Mesendoderm (in vitro differentiated cells): Measurements from ENCODE around the gene TTC17.
"Not testable (repeated sequence)": the region's sequence is repeated elsewhere in the genome, so short reads cannot be mapped to it uniquely, and the experiment has no call there.

Source experiments
- DNase-seq: peaks from one replicate; pipeline ENCODE4 v3.0.0; 2013
- H2AK5ac ChIP-seq: 2 replicates; pipeline ENCODE4 v1.6.1; 2013; ENCODE audit warnings: low read length, inconsistent platforms
- H2BK120ac ChIP-seq: 2 replicates; pipeline ENCODE4 v1.6.1; 2013; ENCODE audit warnings: low read depth, mild to moderate bottlenecking, low read length, moderate library complexity, mixed read lengths
- H2BK15ac ChIP-seq: replicated peaks from 2 replicates; pipeline ENCODE4 v1.6.1; 2013; ENCODE audit warnings: low read depth, mild to moderate bottlenecking, moderate library complexity
- H2BK5ac ChIP-seq: 2 replicates; pipeline ENCODE4 v1.6.1; 2013; ENCODE audit warnings: low read length, inconsistent platforms
- H3K18ac ChIP-seq: 2 replicates; pipeline ENCODE4 v1.6.1; 2013; ENCODE audit warnings: mild to moderate bottlenecking, low read length, mixed read lengths
- H3K23ac ChIP-seq: one replicate; pipeline ENCODE4 v1.6.1; 2013; ENCODE audit warnings: low read length
- H3K27ac ChIP-seq: 2 replicates; pipeline ENCODE4 v1.5.1; 2013; ENCODE audit warnings: low read depth, mild to moderate bottlenecking, inconsistent platforms, low read length, moderate library complexity
- H3K27me3 ChIP-seq: 2 replicates; pipeline ENCODE4 v1.6.1; 2013; ENCODE audit warnings: low read length, control low read depth, mild to moderate bottlenecking, inconsistent platforms; ENCODE audit not compliant: insufficient read depth, poor library complexity
- H3K36me3 ChIP-seq: 2 replicates; pipeline ENCODE4 v1.6.1; 2013; ENCODE audit warnings: low read length, inconsistent platforms; ENCODE audit not compliant: control insufficient read depth, insufficient read depth
- H3K4ac ChIP-seq: one replicate; pipeline ENCODE4 v1.6.1; 2013; ENCODE audit warnings: low read depth, mild to moderate bottlenecking, low read length, moderate library complexity
- H3K4me1 ChIP-seq: 2 replicates; pipeline ENCODE4 v1.6.1; 2013; ENCODE audit warnings: low read depth, low read length, inconsistent platforms; ENCODE audit not compliant: control insufficient read depth
- H3K4me2 ChIP-seq: 2 replicates; pipeline ENCODE4 v1.6.1; 2013; ENCODE audit warnings: low read length
- H3K4me3 ChIP-seq: 2 replicates; pipeline ENCODE4 v1.5.1; 2013; ENCODE audit warnings: mild to moderate bottlenecking, low read length
- H3K56ac ChIP-seq: one replicate; pipeline ENCODE4 v1.6.1; 2013; ENCODE audit warnings: low read length
- H3K79me1 ChIP-seq: 2 replicates; pipeline ENCODE4 v1.6.1; 2013; ENCODE audit warnings: low read length, inconsistent platforms
- H3K79me2 ChIP-seq: 2 replicates; pipeline ENCODE4 v1.6.1; 2013; ENCODE audit warnings: mild to moderate bottlenecking, low read length; ENCODE audit not compliant: control insufficient read depth, insufficient read depth
- H3K9ac ChIP-seq: 2 replicates; pipeline ENCODE4 v1.6.1; 2013; ENCODE audit warnings: low read length, inconsistent platforms
- H4K5ac ChIP-seq: one replicate; pipeline ENCODE4 v1.6.1; 2013; ENCODE audit warnings: low read length
- H4K8ac ChIP-seq: one replicate; pipeline ENCODE4 v1.6.1; 2013; ENCODE audit warnings: low read depth, mild to moderate bottlenecking, control low read depth, low read length, moderate library complexity
- WGBS: extraction: QIAGEN DNeasy Blood & Tissue Kit; methylation state at CpG from one replicate; pipeline ENCODE4 v1.1.7; 2013; ENCODE audit warnings: low lambda C conversion rate, missing lambda C conversion rate; ENCODE audit not compliant: insufficient coverage; ENCODE audit errors: extremely low coverage; 5-methylcytosine and 5-hydroxymethylcytosine counted together

Gene TTC17

DNA sequence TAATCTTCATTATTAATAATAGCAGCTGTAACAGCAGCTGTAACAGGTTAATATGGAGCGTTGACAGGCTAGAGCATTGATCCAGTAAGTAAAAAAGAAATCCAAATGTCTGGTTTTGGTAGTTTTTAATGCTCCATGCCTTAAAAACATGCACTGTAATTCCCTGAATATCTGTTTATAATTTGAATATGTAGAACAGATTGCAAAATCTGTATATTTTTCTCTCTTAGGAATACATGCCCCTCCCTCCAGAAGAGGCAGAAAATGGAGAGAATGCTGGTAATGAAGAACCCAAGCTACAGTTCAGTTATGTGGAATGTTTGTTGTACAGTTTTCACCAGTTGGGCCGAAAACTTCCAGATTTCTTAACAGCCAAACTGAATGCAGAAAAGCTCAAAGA, 30.2 kb upstream of the TTC17 start:
- Histone ChIP-seq H3K4ac (no peak overlapping the region), H3K36me3 (peaks cover 9% of the 10 kb centered on the region), H4K8ac (no peak overlapping the region), H3K27me3 (no peaks in the 10 kb centered on the region), H4K5ac (no peak overlapping the region), H3K4me1 (no peaks in the 10 kb centered on the region), H2BK5ac (no peak overlapping the region), H3K79me2 (no peaks in the 10 kb centered on the region), H3K56ac (no peak overlapping the region), H3K18ac (no peak overlapping the region), H3K4me3 (no peak overlapping the region), H3K23ac (no peak overlapping the region), H3K4me2 (no peak overlapping the region), H3K79me1 (no peaks in the 10 kb centered on the region), H3K9ac (no peak overlapping the region), H3K27ac (no peak overlapping the region), H2BK120ac (no peak overlapping the region), H2BK15ac (no peak overlapping the region), H2AK5ac (no peak overlapping the region)
- DNase-seq: no peak
- no CpG with 5 or more reads among the region's 2 CpGs for WGBS

- H3K9ac ChIP-seq: no peak overlapping the region
- peaks cover 4% of the 10 kb centered on the region for H3K36me3 ChIP-seq
- no peak overlapping the region for H3K4me3 ChIP-seq
- no peak overlapping the region for H4K5ac ChIP-seq
- no peak overlapping the region for H3K18ac ChIP-seq
- no peak overlapping the region for H3K4ac ChIP-seq
- no peaks in the 10 kb centered on the region for H3K4me1 ChIP-seq
- no peak overlapping the region for H3K4me2 ChIP-seq
- H3K79me2 ChIP-seq: no peaks in the 10 kb centered on the region
- H2BK5ac ChIP-seq: no peak overlapping the region
- no peak overlapping the region for H2AK5ac ChIP-seq
- no peak for DNase-seq
- H3K27me3 ChIP-seq: no peaks in the 10 kb centered on the region
- H3K79me1 ChIP-seq: no peaks in the 10 kb centered on the region
- no peak overlapping the region for H3K27ac ChIP-seq
- H3K56ac ChIP-seq: no peak overlapping the region
- H4K8ac ChIP-seq: no peak overlapping the region
- H3K23ac ChIP-seq: no peak overlapping the region
- no peak overlapping the region for H2BK15ac ChIP-seq
- H2BK120ac ChIP-seq: no peak overlapping the region
Observed at GRCh38 chr11:43341159-43341558, 17.6 kb upstream of the TTC17 start.

- not testable (repeated sequence) for H3K4ac ChIP-seq, H3K36me3 ChIP-seq, H3K79me1 ChIP-seq, H2AK5ac ChIP-seq, H3K9ac ChIP-seq, H2BK5ac ChIP-seq, H3K4me2 ChIP-seq, H3K4me1 ChIP-seq, H3K56ac ChIP-seq, H3K27me3 ChIP-seq, H3K23ac ChIP-seq, H3K79me2 ChIP-seq, H4K5ac ChIP-seq, H2BK15ac ChIP-seq, DNase-seq, H4K8ac ChIP-seq, H2BK120ac ChIP-seq, H3K4me3 ChIP-seq, H3K27ac ChIP-seq, H3K18ac ChIP-seq
- no CpG with 5 or more reads among the region's 17 CpGs for WGBS
Observed at GRCh38 chr11:43351426-43351825, 7.3 kb upstream of the TTC17 start.

- no peak overlapping the region for H2BK5ac ChIP-seq
- H3K79me1 ChIP-seq: no peaks in the 10 kb centered on the region
- no peaks in the 10 kb centered on the region for H3K4me1 ChIP-seq
- no peak overlapping the region for H3K23ac ChIP-seq
- H3K27me3 ChIP-seq: no peaks in the 10 kb centered on the region
- no peak for DNase-seq
- no peak overlapping the region for H3K9ac ChIP-seq
- no CpG with 5 or more reads among the region's 4 CpGs for WGBS
- H3K4ac ChIP-seq: no peak overlapping the region
- H3K36me3 ChIP-seq: no peaks in the 10 kb centered on the region
- no peak overlapping the region for H2AK5ac ChIP-seq
- H4K8ac ChIP-seq: no peak overlapping the region
- H3K4me2 ChIP-seq: no peak overlapping the region
- H2BK120ac ChIP-seq: no peak overlapping the region
- no peak overlapping the region for H3K56ac ChIP-seq
- no peak overlapping the region for H3K4me3 ChIP-seq
- no peak overlapping the region for H3K18ac ChIP-seq
- no peak overlapping the region for H2BK15ac ChIP-seq
- H3K27ac ChIP-seq: no peak overlapping the region
- peaks cover 3% of the 10 kb centered on the region for H3K79me2 ChIP-seq
- H4K5ac ChIP-seq: no peak overlapping the region
Observed at GRCh38 chr11:43354311-43354710, 4.4 kb upstream of the TTC17 start.

GRCh38 chr11:43356336-43356735, 2.4 kb upstream of the TTC17 start:
- no peak for DNase-seq

GRCh38 chr11:43358279-43358800, 380 bp upstream of the TTC17 start:
- Histone ChIP-seq H3K56ac (peak overlapping the region; percentile 96), H3K79me2 (peaks cover 35% of the 10 kb centered on the region), H3K4ac (no peak overlapping the region), H3K9ac (peak overlapping the region; percentile 87), H2AK5ac (no peak overlapping the region), H3K36me3 (no peaks in the 10 kb centered on the region), H3K79me1 (peaks cover 6% of the 10 kb centered on the region), H3K27ac (no peak overlapping the region), H3K18ac (no peak overlapping the region), H2BK120ac (no peak overlapping the region), H3K4me2 (peak overlapping the region; percentile 96), H2BK15ac (no peak overlapping the region), H3K4me3 (peak overlapping the region; percentile 67), H3K23ac (no peak overlapping the region), H2BK5ac (no peak overlapping the region), H3K4me1 (no peaks in the 10 kb centered on the region), H3K27me3 (no peaks in the 10 kb centered on the region), H4K8ac (peak overlapping the region; percentile 70), H4K5ac (no peak overlapping the region)
- no peak for DNase-seq
- WGBS: no CpG with 5 or more reads among the region's 16 CpGs

More at GRCh38 chr11:43356336-43356735, 2.4 kb upstream of the TTC17 start:
- Histone ChIP-seq H2BK5ac (no peak overlapping the region), H3K27ac (no peak overlapping the region), H3K18ac (no peak overlapping the region), H3K79me1 (peaks cover 2% of the 10 kb centered on the region), H3K4me3 (no peak overlapping the region), H4K8ac (no peak overlapping the region), H3K4ac (no peak overlapping the region), H3K23ac (no peak overlapping the region), H3K27me3 (no peaks in the 10 kb centered on the region), H3K4me2 (no peak overlapping the region), H3K4me1 (no peaks in the 10 kb centered on the region), H3K79me2 (peaks cover 20% of the 10 kb centered on the region), H2BK15ac (no peak overlapping the region), H2AK5ac (no peak overlapping the region), H2BK120ac (no peak overlapping the region), H3K56ac (no peak overlapping the region), H4K5ac (no peak overlapping the region), H3K36me3 (no peaks in the 10 kb centered on the region), H3K9ac (no peak overlapping the region)
